Measurements from ENCODE around the gene POFUT1. TPM values are rescaled to one million over a fixed set of nuclear protein-coding genes. Genes with fewer than 3 reads are reported as not detected.
A peak's percentile ranks its signal among the peaks of the same experiment; 100 is the strongest.
"Not testable (repeated sequence)": the region's sequence is repeated elsewhere in the genome, so short reads cannot be mapped to it uniquely, and the experiment has no call there.

The POFUT1 gene
- polyA plus RNA-seq, 3 donors, result 10.9 to 22.8 (median 11.8) TPM

- Mint-ChIP-seq H3K4me1 (peaks cover 33% of the 10 kb centered on the region), H3K27ac (no peak overlapping the region), H3K36me3 (peaks cover 67 to 69% of the 10 kb centered on the region in 2 donors), H3K4me3 (no peak overlapping the region), H3K27me3 (ENCODE audit: low read depth in 3 of 3) (peaks cover 0 to 6% (median 3%) of the 10 kb centered on the region in 3 donors), H3K9me3 (no peaks in the 10 kb centered on the region)
- H3K9me3 ChIP-seq (replicated peaks in 1 of 2; ENCODE audit: control insufficient read depth in 1 of 2, insufficient read depth in 1 of 2, low read length in 2 of 2), result no peaks in the 10 kb centered on the region
- peaks cover 59 to 65% of the 10 kb centered on the region in 2 donors for H3K36me3 ChIP-seq (replicated peaks in 1 of 2; ENCODE audit: control insufficient read depth in 1 of 2, insufficient read depth in 2 of 2, low read length in 2 of 2)
- no peak overlapping the region for H3K4me3 ChIP-seq (replicated peaks in 1 of 3; ENCODE audit: low read depth in 2 of 3, low read length in 3 of 3)
- no peak overlapping the region for H3K9ac ChIP-seq (ENCODE audit: insufficient read depth, low read length, poor library complexity, severe bottlenecking)
- H4K20me1 ChIP-seq (ENCODE audit: insufficient read depth, low read length), result peaks cover 81% of the 10 kb centered on the region
- intact Hi-C loops (cut with micrococcal nuclease), result no loop called here
- 100% methylated on average over 4 of the region's 6 CpGs for WGBS (ENCODE audit: insufficient coverage)
- peaks cover 24 to 27% of the 10 kb centered on the region in 2 donors for H3K4me1 ChIP-seq (ENCODE audit: control insufficient read depth in 1 of 2, insufficient read depth in 2 of 2, low read length in 2 of 2)
- no peak for DNase-seq
- H3K4me2 ChIP-seq (replicated peaks; ENCODE audit: extremely low read depth, low read length, poor library complexity, severe bottlenecking), result no peak overlapping the region
- no peak overlapping the region for H3K27ac ChIP-seq (ENCODE audit: low read depth in 1 of 2, low read length in 2 of 2)
- no peak overlapping the region for H2AFZ ChIP-seq (ENCODE audit: insufficient read depth, low read depth, low read length, poor library complexity, severe bottlenecking)
- no peak for TF ChIP-seq CTCF (IDR thresholded peaks at IDR 0.05)
- no peaks in the 10 kb centered on the region for H3K27me3 ChIP-seq (ENCODE audit: control insufficient read depth in 2 of 2, insufficient read depth in 2 of 2, low read length in 2 of 2)
- peaks cover 52% of the 10 kb centered on the region for H3K79me2 ChIP-seq (ENCODE audit: insufficient read depth, low read length)
Measured at GRCh38 chr20:32193996-32194395, 13.7 kb upstream of the POFUT1 start.

- peaks cover 0 to 2% (median 0%) of the 10 kb centered on the region in 3 donors for H3K27me3 Mint-ChIP-seq (ENCODE audit: low read depth in 3 of 3)
- no peak overlapping the region for H2AFZ ChIP-seq (ENCODE audit: insufficient read depth, low read depth, low read length, poor library complexity, severe bottlenecking)
- H3K9ac ChIP-seq (ENCODE audit: insufficient read depth, low read length, poor library complexity, severe bottlenecking), result no peak overlapping the region
- peaks cover 16 to 18% of the 10 kb centered on the region in 2 donors for H3K4me1 ChIP-seq (ENCODE audit: control insufficient read depth in 1 of 2, insufficient read depth in 2 of 2, low read length in 2 of 2)
- peaks cover 78 to 85% of the 10 kb centered on the region in 2 donors for H3K36me3 Mint-ChIP-seq
- peaks cover 33% of the 10 kb centered on the region for H3K4me1 Mint-ChIP-seq
- H3K79me2 ChIP-seq (ENCODE audit: insufficient read depth, low read length), result peaks cover 68% of the 10 kb centered on the region
- H3K36me3 ChIP-seq (replicated peaks in 1 of 2; ENCODE audit: control insufficient read depth in 1 of 2, insufficient read depth in 2 of 2, low read length in 2 of 2), result peaks cover 74 to 81% of the 10 kb centered on the region in 2 donors
- no peaks in the 10 kb centered on the region for H3K9me3 ChIP-seq (replicated peaks in 1 of 2; ENCODE audit: control insufficient read depth in 1 of 2, insufficient read depth in 1 of 2, low read length in 2 of 2)
- H3K27ac ChIP-seq (ENCODE audit: low read depth in 1 of 2, low read length in 2 of 2), result no peak overlapping the region
- H3K27me3 ChIP-seq (ENCODE audit: control insufficient read depth in 2 of 2, insufficient read depth in 2 of 2, low read length in 2 of 2), result no peaks in the 10 kb centered on the region
- DNase-seq, result no peak
- no peaks in the 10 kb centered on the region for H3K9me3 Mint-ChIP-seq
- H3K4me3 ChIP-seq (replicated peaks in 1 of 3; ENCODE audit: low read depth in 2 of 3, low read length in 3 of 3), result no peak overlapping the region
- WGBS (ENCODE audit: insufficient coverage), result 92% methylated on average over 4 of the region's 7 CpGs
- H3K27ac Mint-ChIP-seq, result peak overlapping the region in 2 of 7 donors; percentile 41 to 55
- H3K4me3 Mint-ChIP-seq, result no peak overlapping the region
- intact Hi-C loops (cut with micrococcal nuclease), result loop anchor here in 1 of 2 donors (5.0 kb wide), 1 partner anchor 48 kb away; no protein-coding TSS in a partner anchor
- no peak for TF ChIP-seq CTCF (IDR thresholded peaks at IDR 0.05)
- H3K4me2 ChIP-seq (replicated peaks; ENCODE audit: extremely low read depth, low read length, poor library complexity, severe bottlenecking), result no peak overlapping the region
- H4K20me1 ChIP-seq (ENCODE audit: insufficient read depth, low read length), result peaks cover 97% of the 10 kb centered on the region
Measured at GRCh38 chr20:32195581-32195980, 12.1 kb upstream of the POFUT1 start.

DNA sequence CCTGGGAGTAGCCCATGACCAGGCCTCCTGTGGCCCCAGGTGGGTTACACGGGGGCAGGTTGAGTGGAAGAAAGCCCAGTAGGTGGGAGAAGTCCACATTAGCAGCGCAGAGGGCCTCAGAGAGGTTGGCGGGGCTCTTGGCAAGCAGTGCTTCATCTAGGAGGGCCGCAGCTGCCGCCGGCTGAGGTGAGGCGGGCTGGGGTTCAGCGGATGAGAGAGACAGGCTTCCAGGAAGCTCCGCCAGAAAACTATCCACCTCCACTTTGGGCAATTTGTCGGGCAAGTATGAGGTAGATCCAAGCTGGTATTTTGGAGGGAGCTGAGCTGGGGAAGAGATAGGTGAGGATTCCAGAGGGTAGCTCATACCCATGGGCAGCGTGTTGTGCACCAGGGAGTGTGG is 11.1 kb upstream of the POFUT1 start:
- DNase-seq; H3K27me3 ChIP-seq (ENCODE audit: control insufficient read depth in 2 of 2, insufficient read depth in 2 of 2, low read length in 2 of 2); H2AFZ ChIP-seq (ENCODE audit: insufficient read depth, low read depth, low read length, poor library complexity, severe bottlenecking); H3K9me3 ChIP-seq (replicated peaks in 1 of 2; ENCODE audit: control insufficient read depth in 1 of 2, insufficient read depth in 1 of 2, low read length in 2 of 2); H3K9ac ChIP-seq (ENCODE audit: insufficient read depth, low read length, poor library complexity, severe bottlenecking); H3K9me3 Mint-ChIP-seq; H3K4me3 ChIP-seq (replicated peaks in 1 of 3; ENCODE audit: low read depth in 2 of 3, low read length in 3 of 3); H3K27me3 Mint-ChIP-seq (ENCODE audit: low read depth in 3 of 3); H3K4me3 Mint-ChIP-seq; H3K4me2 ChIP-seq (replicated peaks; ENCODE audit: extremely low read depth, low read length, poor library complexity, severe bottlenecking): not testable (repeated sequence)
- Mint-ChIP-seq H3K36me3 (peaks cover 88 to 93% of the 10 kb centered on the region in 2 donors), H3K27ac (peak overlapping the region in 3 of 7 donors; percentile 6 to 48 (median 26)), H3K4me1 (peaks cover 35% of the 10 kb centered on the region)
- intact Hi-C loops (cut with micrococcal nuclease), result loop anchor here in 1 of 2 donors (5.0 kb wide), 1 partner anchor 49 kb away; no protein-coding TSS in a partner anchor
- Histone ChIP-seq H4K20me1 (ENCODE audit: insufficient read depth, low read length) (peaks cover 100% of the 10 kb centered on the region), H3K27ac (ENCODE audit: low read depth in 1 of 2, low read length in 2 of 2) (peak overlapping the region in 1 of 2 donors; percentile 8), H3K79me2 (ENCODE audit: insufficient read depth, low read length) (peaks cover 79% of the 10 kb centered on the region), H3K36me3 (replicated peaks in 1 of 2; ENCODE audit: control insufficient read depth in 1 of 2, insufficient read depth in 2 of 2, low read length in 2 of 2) (peaks cover 84 to 92% of the 10 kb centered on the region in 2 donors), H3K4me1 (ENCODE audit: control insufficient read depth in 1 of 2, insufficient read depth in 2 of 2, low read length in 2 of 2) (peaks cover 16 to 21% of the 10 kb centered on the region in 2 donors)
- 93% methylated on average over 2 of the region's 11 CpGs for WGBS (ENCODE audit: insufficient coverage)

Measured in CD14-positive monocyte (primary cell).